OCI-LY3 (cell line): ENCODE results near the gene CXCL9.
"Not testable (repeated sequence)": the region's sequence is repeated elsewhere in the genome, so short reads cannot be mapped to it uniquely, and the experiment has no call there.

ENCODE experiments used
- CTCF ChIP-seq: fragments of 200-600, 300-600 bp; sonication (generic); IDR thresholded peaks from 2 replicates; pipeline ENCODE4 v1.5.1; 2014; ENCODE audit warnings: antibody characterized with exemption, low read length, low read depth
- EZH2phosphoT487 ChIP-seq: fragments of 200-600 bp; shearing (Covaris generic); IDR thresholded peaks from 2 replicates; pipeline ENCODE4 v1.6.1; 2018; ENCODE audit warnings: antibody characterized with exemption, mixed run types, low read depth

- not testable (repeated sequence) for TF ChIP-seq CTCF, EZH2phosphoT487
These were observed 8.7 kb downstream of the CXCL9 start for GRCh38 chr4:75998525-75999147.
